Erythroblast (primary cell): ENCODE results near the gene C16orf90.

Source experiments
- GATA1 ChIP-seq: IDR thresholded peaks from 2 replicates; pipeline ENCODE4 v1.6.1; 2011; ENCODE audit warnings: low read depth, mild to moderate bottlenecking, control low read depth, low read length, moderate library complexity
- POLR2A ChIP-seq: IDR thresholded peaks from 2 replicates; pipeline ENCODE4 v1.6.1; 2011; ENCODE audit warnings: mild to moderate bottlenecking, low read length

GRCh38 chr16:3497771-3498170, 2.5 kb upstream of the C16orf90 start:
- no peak for TF ChIP-seq POLR2A
- no peak for TF ChIP-seq GATA1
